Amniotic stem cell (primary cell): Measurements from ENCODE around the gene FGF18.
A peak's percentile ranks its signal among the peaks of the same experiment; 100 is the strongest.

Experiments used
- DNase-seq: peaks from one replicate; lab custom pipeline; 2025; lab: John Stamatoyannopoulos, UW

Gene FGF18

GRCh38 chr5:171470420-171470819 is 51.0 kb downstream of the FGF18 start:
- no peak for DNase-seq

GRCh38 chr5:171474230-171474813 is 54.9 kb downstream of the FGF18 start:
- DNase-seq = no peak

- DNase-seq = no peak
Measured at GRCh38 chr5:171475596-171475995, 56.1 kb downstream of the FGF18 start.

- no peak for DNase-seq
Measured at GRCh38 chr5:171476701-171477100, 57.3 kb downstream of the FGF18 start.

GRCh38 chr5:171477101-171477500 is 57.7 kb downstream of the FGF18 start:
- DNase-seq = no peak

- DNase-seq = no peak
Measured at GRCh38 chr5:171477666-171478065, 58.2 kb downstream of the FGF18 start.

- no peak for DNase-seq
Measured at GRCh38 chr5:171478946-171479775, 59.7 kb downstream of the FGF18 start.

- DNase-seq = no peak
Measured at GRCh38 chr5:171479776-171480125, 60.3 kb downstream of the FGF18 start.

- no peak for DNase-seq
Measured at GRCh38 chr5:171480239-171480638, 60.8 kb downstream of the FGF18 start.

GRCh38 chr5:171481571-171482433 is 62.4 kb downstream of the FGF18 start:
- no peak for DNase-seq

- DNase-seq = no peak
Measured at GRCh38 chr5:171482434-171482730, 62.9 kb downstream of the FGF18 start.

- no peak for DNase-seq
Measured at GRCh38 chr5:171483551-171484135, 64.2 kb downstream of the FGF18 start.

- DNase-seq = no peak
Measured at GRCh38 chr5:171484460-171484899, 65.0 kb downstream of the FGF18 start.

- DNase-seq = no peak
Measured at GRCh38 chr5:171485668-171486067, 66.2 kb downstream of the FGF18 start.

- DNase-seq = no peak
Measured at GRCh38 chr5:171486613-171487012, 67.2 kb downstream of the FGF18 start.

- no peak for DNase-seq
Measured at GRCh38 chr5:171488876-171489275, 69.4 kb downstream of the FGF18 start.

GRCh38 chr5:171492781-171493180 is 73.3 kb downstream of the FGF18 start:
- no peak for DNase-seq

- no peak for DNase-seq
Measured at GRCh38 chr5:171493646-171494393, 74.4 kb downstream of the FGF18 start.

- DNase-seq = peak; percentile 43
Measured at GRCh38 chr5:171494452-171495121, 75.1 kb downstream of the FGF18 start.

- no peak for DNase-seq
Measured at GRCh38 chr5:171495122-171495700, 75.8 kb downstream of the FGF18 start.

GRCh38 chr5:171496456-171496855 is 77.0 kb downstream of the FGF18 start:
- DNase-seq = no peak
